HG03439 (cell line): ENCODE results near the gene DHRS11.

Source experiments
- ATAC-seq: cut with Tn5 transposase; IDR thresholded peaks from one replicate; pipeline ENCODE4 v1.9.1; 2021; ENCODE audit warnings: mild to moderate bottlenecking, moderate library complexity; ENCODE audit not compliant: unreplicated experiment

Gene DHRS11

DNA sequence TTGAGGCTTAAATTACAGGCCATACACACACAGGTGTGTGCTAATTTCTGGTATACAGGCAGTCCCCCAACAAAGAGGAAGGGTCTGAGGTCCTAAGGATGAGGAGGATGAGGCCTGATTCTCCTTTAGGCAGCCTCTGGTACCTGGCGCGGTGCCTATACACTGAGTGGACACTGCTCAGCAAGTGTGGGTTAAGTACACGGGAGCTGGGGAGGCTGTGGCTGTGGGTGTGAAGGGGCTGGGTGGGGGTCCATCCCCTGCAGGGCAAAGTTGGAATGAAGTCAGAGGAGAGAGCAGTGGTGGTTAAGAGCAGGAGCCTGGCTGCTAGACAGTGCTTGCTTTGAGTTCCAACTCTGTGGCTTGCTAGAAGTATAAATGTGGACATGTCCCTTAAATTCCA, 20.6 kb downstream of the DHRS11 start:
- ATAC-seq = no peak

GRCh38 chr17:36613155-36613554, 21.5 kb downstream of the DHRS11 start:
- ATAC-seq = no peak

- no peak for ATAC-seq
Measured at GRCh38 chr17:36614081-36614480, 22.4 kb downstream of the DHRS11 start.

DNA sequence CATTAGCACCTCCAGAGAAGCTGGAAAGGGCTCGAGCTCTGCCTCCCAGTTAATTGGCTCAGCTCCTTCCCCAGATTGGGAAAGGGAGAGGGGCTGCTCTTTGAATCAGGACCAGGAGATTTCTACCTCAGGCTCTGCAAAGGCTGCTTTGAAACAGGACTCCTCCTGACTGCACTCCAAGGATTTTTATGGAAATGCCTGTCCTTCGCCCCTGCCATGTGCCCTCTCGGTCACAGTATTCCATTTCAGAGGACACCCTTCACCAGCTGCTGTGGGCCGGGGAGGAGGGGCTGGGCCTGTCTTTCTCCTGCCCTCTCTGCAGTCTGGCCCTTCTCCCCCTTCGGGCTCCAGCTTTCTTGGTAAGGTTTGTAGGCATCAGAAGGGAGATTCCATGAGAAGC, 23.3 kb downstream of the DHRS11 start:
- ATAC-seq = no peak

GRCh38 chr17:36616061-36617029, 24.7 kb downstream of the DHRS11 start:
- ATAC-seq = no peak

DNA sequence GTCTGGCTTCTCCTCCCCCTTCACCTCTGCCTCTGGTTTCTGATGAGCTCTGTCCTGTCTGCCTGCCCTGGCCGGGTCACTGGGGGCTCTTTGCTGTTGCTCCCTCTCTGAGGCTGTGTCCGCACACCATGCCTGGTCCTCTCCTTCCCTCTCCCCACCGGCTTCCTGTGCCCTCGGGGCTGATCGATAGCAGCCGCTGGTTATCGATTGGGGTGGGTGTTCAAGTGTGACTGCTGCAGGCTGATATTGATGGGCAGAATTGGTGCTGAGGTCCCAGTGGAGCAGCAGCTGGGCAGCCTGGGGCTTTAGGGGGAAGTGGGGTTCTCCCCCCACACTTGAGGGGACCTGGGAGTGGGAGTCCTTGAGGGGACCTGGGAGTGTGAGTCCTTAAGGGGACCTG, 26.1 kb downstream of the DHRS11 start:
- no peak for ATAC-seq

DNA sequence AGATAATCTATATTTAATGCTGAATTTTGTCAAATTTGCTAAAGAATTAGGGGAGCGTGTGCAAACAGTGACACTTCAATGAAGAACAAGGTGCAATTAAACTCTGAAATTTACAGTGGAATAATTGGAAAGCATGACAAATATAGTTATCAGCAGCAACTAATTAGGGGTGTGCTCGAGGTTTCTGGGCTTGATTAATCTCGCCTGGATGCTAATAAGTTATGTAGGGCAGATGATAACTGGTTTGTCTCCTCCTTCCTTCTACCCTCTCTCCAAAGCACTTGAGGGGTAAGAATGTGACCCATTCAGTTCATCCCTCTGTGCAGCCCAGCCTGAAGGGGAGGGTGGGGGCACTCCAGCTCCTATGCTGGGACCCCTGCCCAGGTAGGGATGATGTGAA, 31.6 kb downstream of the DHRS11 start:
- ATAC-seq = no peak

GRCh38 chr17:36625188-36625587, 33.5 kb downstream of the DHRS11 start:
- ATAC-seq = no peak

DNA sequence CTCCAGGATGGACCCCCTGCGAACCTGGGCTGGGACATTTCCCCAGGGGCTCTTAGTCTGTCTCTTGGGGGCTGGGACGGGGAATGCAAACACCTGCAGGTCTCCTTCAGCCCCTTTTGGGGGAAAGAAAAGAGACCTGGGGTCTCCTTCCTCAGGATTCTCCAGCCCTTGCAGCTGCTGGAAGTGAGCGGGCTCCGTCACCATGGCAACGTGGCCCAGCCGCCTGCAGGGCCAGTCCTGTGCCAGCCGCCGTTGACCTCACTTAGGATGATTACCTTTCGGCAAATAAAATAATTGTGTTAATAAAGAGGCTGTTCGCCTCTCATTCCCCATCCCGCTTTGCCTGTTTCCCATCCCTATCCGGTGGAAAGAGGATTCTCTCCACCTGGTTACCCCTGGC, 35.4 kb downstream of the DHRS11 start:
- ATAC-seq = no peak

DNA sequence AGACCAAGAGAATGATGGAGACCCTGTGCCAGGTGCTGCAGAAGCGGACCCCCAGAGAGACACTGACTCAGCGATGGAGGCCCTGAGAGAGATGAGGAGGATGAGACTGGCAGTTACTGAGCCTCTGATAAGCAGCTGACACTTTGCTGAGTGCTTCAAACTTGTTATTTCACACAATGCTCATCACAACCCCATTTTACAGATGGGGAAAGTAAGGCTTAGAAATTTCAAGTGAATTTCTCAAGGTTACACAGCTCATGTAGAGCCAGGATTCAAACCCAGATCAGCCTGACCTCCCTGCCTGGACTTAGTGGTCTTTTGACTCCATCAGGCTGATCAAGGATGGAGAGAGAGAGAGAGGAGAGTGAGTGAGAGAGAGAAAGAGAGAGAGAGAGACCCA, 36.9 kb downstream of the DHRS11 start:
- ATAC-seq = no peak

GRCh38 chr17:36629252-36629847, 37.7 kb downstream of the DHRS11 start:
- peak; percentile 48 for ATAC-seq

GRCh38 chr17:36629970-36630502, 38.4 kb downstream of the DHRS11 start:
- no peak for ATAC-seq

GRCh38 chr17:36631022-36631421, 39.3 kb downstream of the DHRS11 start:
- no peak for ATAC-seq

DNA sequence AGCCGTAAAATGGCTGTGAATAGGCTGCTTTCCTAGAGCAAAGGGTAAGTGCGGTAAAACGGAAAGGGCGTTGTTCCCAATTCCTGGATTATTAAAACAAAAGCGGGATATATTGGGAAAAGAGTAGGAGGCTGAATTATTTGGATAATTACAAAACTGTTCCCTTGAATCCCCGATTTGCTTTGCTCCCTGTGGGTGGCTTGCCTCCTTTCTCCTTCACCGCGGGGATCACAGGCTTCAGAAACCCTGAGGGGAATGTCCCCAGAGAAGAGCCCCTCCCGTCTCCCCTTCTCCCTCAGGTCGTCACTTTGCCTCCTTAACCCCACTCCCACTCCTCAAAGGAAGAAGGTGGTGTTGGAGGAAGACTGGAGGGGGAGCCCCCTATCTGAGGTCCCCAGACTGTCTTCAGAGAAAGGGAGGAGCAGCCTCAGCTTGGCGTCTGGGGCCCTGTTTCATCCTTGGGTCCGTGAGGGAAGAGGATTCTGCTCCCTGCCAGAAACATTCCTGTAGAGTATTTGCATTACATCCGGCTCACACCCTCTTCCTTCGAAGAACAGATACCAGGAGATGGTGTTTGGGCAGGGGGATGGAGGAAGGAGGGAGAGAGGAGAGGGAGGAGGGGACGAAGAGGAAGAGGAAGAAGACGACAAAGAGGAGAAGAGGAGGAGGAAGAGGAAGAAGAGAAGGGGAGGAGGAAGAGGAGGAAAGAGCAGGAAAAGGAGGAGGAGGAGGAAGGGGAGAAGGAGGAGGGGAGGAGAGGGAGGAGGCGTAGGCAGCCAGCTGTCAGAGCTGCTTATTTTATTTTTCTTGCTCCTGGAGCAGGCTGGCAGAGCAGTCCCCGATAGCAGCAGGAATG, 41.5 kb downstream of the DHRS11 start:
- ATAC-seq = no peak

DNA sequence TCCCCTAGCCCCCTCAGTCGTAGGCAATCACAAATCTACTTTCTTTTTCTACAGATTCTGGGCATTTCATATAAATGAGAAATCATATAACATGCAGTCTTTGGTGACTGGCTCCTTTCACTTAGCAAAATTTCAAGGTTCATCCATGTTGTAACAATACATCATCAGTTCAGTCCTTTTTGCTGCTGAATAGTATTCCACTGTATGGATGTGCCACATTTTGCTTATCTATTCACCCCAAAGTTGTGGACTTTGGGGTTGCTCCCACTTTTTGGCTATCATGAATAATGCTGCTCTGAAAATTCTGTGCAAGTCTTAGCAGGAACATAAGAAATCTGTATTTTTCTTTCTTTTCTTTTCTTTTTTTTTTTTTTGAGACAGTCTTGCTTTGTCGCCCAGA, 48.7 kb downstream of the DHRS11 start:
- ATAC-seq = no peak

DNA sequence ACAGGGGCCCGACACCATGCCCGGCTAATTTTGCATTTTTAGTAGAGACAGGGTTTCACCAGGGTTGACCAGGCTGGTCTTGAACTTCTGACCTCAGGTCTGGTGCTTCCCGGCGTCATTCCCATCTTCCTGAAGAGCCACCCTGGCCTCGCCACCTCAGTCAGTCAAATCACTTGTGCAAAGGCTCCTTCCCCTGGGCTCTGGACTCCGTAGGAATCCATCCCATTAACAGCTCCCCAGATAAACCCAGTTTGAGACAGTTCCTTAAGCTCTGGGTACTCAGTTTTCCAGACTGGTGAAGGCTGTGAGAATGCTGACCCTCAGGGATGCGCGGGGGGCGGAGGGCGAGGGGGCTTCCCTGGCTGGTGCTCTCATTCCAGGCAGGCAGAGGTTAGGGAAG, 49.2 kb downstream of the DHRS11 start:
- ATAC-seq = no peak

DNA sequence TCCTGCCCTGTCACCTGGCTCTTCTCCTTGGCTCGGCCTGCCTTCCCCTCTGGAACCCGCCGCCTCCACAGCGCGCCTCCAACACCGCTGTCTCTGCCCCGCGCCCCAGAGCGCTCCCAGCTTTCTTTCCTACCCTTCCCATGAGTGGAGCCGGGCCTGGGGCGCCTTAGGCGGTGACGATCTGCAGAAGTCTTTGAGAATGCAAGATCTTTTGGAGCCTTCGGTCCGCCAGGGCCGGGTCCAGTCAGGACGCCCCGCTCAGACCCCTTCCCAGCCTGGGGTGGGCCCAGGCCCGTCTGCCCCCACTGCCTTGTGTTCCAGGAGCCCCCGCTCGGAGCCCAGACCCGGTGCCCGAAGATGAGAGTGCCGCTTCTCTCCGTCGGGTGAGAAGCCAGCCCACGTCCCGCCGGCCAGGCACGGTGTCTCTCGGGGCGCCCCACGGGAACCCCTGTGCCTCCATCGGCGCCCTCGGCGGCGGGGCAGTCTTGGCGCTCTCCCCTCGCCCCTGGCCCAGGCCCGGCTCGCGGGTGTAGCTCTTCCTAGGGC, 49.7 kb downstream of the DHRS11 start:
- no peak for ATAC-seq

DNA sequence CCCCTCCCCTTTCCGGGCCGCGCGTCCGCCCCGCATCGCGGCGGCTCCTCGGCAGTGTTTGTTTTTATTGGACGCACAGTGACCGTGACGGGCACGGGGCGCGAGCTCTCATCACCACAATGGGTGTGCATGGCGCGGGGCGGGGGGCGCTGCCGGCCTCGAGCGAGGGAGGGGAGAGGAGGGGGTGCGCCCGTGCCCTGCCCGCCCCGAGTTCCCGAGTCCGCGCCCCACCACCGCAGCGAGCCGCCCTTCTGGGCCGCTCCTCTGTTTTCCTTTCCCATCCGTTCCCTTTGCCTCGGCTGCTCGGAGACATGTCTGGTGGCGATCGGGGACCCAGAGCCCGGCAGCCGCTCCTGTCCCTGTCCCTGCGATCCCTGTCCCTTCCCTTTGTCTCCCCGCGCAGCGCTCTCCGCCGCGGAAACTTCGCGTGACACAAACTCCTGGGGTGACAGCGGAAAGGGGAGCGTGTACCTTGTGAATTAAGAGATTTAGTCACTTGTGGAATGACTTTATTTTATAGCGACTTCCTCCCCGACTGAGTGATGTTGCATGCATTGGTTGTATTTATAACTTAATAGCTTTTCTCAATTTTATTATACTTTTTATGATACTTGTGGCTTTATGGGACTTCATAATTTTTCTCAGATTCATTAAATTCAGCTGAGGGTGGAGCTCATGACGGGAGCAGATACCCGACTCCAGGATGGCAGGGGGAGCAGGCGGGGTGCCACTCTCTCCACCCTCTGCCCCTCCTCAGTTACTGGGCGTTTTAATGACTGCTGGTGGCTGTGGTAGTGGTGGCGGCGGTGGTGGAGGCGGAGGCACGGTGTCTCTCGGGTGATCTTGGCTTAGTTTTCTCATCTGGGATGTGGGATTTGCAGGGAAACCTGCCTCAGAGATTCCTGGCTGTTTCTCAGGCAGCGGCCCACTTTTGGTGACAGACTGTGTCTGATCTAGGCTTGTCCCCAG, 50.5 kb downstream of the DHRS11 start:
- ATAC-seq = no peak

DNA sequence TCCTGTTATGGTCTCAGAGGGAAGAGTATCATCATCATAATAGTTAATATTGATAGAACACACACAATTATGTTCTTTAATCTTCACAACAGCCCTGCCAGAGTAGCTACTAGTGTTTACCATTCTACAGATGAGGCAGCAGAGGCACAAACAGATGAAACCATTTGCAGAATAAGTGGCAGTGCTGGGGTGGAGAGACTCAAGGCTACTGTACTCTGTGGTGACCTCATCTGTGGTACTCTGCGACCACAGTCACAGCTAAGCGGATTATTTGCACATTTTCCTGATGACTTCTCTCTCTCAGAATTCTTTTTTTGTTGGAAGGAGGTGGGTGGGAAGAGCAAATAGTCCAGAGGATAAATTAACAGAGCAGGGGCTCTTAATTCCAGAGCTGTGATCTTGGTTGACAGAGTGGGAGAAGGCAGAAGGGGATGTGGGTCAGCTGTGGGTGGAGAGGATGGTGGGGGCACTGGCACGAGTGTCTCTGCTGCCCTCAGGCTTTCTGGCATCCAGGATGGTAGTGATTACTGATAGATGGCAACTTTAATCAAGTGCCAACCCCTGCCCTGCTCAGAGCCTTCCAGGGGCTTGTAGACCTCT, 51.5 kb downstream of the DHRS11 start:
- no peak for ATAC-seq
